Endothelial cell of umbilical vein (primary cell): Measurements from ENCODE around the gene SS18L1. TPM values are rescaled to one million over a fixed set of nuclear protein-coding genes. Genes with fewer than 3 reads are reported as not detected.

Experiments used
- BruUV-seq: library from RNA; stranded (reverse); fragments of 400-500 nt; replicated peaks from 2 replicates; lab custom pipeline; 2021; lab: Mats Ljungman, UMichigan
- CTCF ChIA-PET: fragments of 300-600, 350-600 bp; sonication (Branson Sonifier 250); formaldehyde crosslinking; loops from one replicate; lab custom pipeline; 2021; ENCODE audit warnings: antibody characterized with exemption, inconsistent platforms; lab: Charles Lee
- POLR2A ChIA-PET: fragments of 300-600, 350-600 bp; sonication (Branson Sonifier 250); formaldehyde crosslinking; loops from one replicate; lab custom pipeline; 2021; ENCODE audit warnings: antibody characterized with exemption, inconsistent platforms; lab: Charles Lee
- DNase-seq: peaks from one replicate; pipeline ENCODE4 v3.0.0-alpha.2; 2011; ENCODE audit warnings: low read depth, low spot score
- FAIRE-seq: peaks from 2 replicates; lab custom pipeline; 2011; peaks lifted over from hg19 to GRCh38; lab: Jason Lieb, UNC
- H2AFZ ChIP-seq: 2 replicates; pipeline ENCODE4 v1.6.0; 2012; ENCODE audit warnings: low read depth, low read length, control low read depth, inconsistent platforms
- H3K27ac ChIP-seq: 2 replicates; pipeline ENCODE4 v1.5.1; 2011; ENCODE audit warnings: low read depth, mild to moderate bottlenecking, control low read depth, low read length, moderate library complexity; ENCODE audit not compliant: insufficient read depth
- H3K27me3 ChIP-seq, 2 experiments: 2 replicates each; pipeline versions ENCODE4 v1.6.0 to v1.6.1; 2011; ENCODE audit warnings: low read length in 2 of 2, mixed read lengths in 1 of 2; ENCODE audit not compliant: control insufficient read depth in 2 of 2, insufficient read depth in 2 of 2
- H3K36me3 ChIP-seq, 2 experiments: 2 replicates in 1 of 2; 3 replicates in 1 of 2; pipeline ENCODE4 v1.5.1; 2011; ENCODE audit warnings: low read length in 2 of 2, mild to moderate bottlenecking in 1 of 2, moderate library complexity in 1 of 2; ENCODE audit not compliant: control insufficient read depth in 2 of 2, insufficient read depth in 2 of 2; ENCODE audit errors: extremely low read depth in 1 of 2
- H3K4me1 ChIP-seq: 3 replicates; pipeline ENCODE4 v1.5.1; 2011; ENCODE audit warnings: mild to moderate bottlenecking, low read length; ENCODE audit not compliant: control insufficient read depth, insufficient read depth; ENCODE audit errors: extremely low read depth
- H3K4me2 ChIP-seq: 2 replicates; pipeline ENCODE4 v1.6.1; 2011; ENCODE audit warnings: low read length, control low read depth, mixed read lengths; ENCODE audit not compliant: insufficient read depth
- H3K4me3 ChIP-seq, 3 experiments: fragments of 200-600 bp in 1 of 3; sonication (generic), shearing (Covaris generic) in 1 of 3; replicated peaks in 1 of 3; 2 replicates each; pipeline ENCODE4 v1.5.1; 2011 to 2016; ENCODE audit warnings: control low read depth in 3 of 3, low read length in 3 of 3, mild to moderate bottlenecking in 2 of 3, inconsistent platforms in 1 of 3, low read depth in 1 of 3, moderate library complexity in 1 of 3; ENCODE audit not compliant: insufficient read depth in 1 of 3
- H3K79me2 ChIP-seq: 2 replicates; pipeline ENCODE4 v1.6.0; 2012; ENCODE audit warnings: low read length, inconsistent platforms; ENCODE audit not compliant: control insufficient read depth, insufficient read depth
- H3K9ac ChIP-seq: replicated peaks from 2 replicates; pipeline ENCODE3; 2011; ENCODE audit warnings: low read length, control low read depth; ENCODE audit not compliant: insufficient read depth; ENCODE audit errors: extremely low read depth
- H3K9me1 ChIP-seq: replicated peaks from 3 replicates; pipeline ENCODE4 v1.6.0; 2011; ENCODE audit warnings: mild to moderate bottlenecking, low read length; ENCODE audit not compliant: control insufficient read depth, insufficient read depth; ENCODE audit errors: extremely low read depth
- H3K9me3 ChIP-seq: replicated peaks from 2 replicates; pipeline ENCODE4 v1.5.1; 2012; ENCODE audit warnings: low read length, inconsistent platforms; ENCODE audit not compliant: control insufficient read depth, insufficient read depth
- H4K20me1 ChIP-seq: replicated peaks from 2 replicates; pipeline ENCODE3; 2011; ENCODE audit warnings: mild to moderate bottlenecking, low read length; ENCODE audit not compliant: control insufficient read depth, insufficient read depth; ENCODE audit errors: extremely low read depth
- CTCF ChIP-seq, 2 donors: IDR thresholded peaks; 1 replicate in 1 of 2; 2 replicates in 1 of 2; pipeline ENCODE4 v1.5.1; 2011; ENCODE audit warnings: low read length in 2 of 2, mild to moderate bottlenecking in 2 of 2, moderate library complexity in 2 of 2, control low read depth in 1 of 2, inconsistent platforms in 1 of 2, low read depth in 1 of 2; ENCODE audit not compliant: insufficient read depth in 1 of 2; ENCODE audit errors: extremely low read depth in 1 of 2
- EZH2 ChIP-seq: IDR thresholded peaks from 2 replicates; pipeline ENCODE4 v1.6.1; 2012; ENCODE audit warnings: borderline replicate concordance, low read depth, mild to moderate bottlenecking, moderate library complexity, low read length, inconsistent platforms; ENCODE audit not compliant: severe bottlenecking
- FOS ChIP-seq: IDR thresholded peaks from 2 replicates; pipeline ENCODE4 v1.6.1; 2011; ENCODE audit warnings: mild to moderate bottlenecking, low read length, moderate library complexity, borderline replicate concordance; ENCODE audit not compliant: insufficient read depth
- GATA2 ChIP-seq: IDR thresholded peaks from 2 replicates; pipeline ENCODE4 v1.7.0; 2011; ENCODE audit warnings: low read depth, mild to moderate bottlenecking, moderate library complexity, mixed read lengths, low read length; ENCODE audit not compliant: insufficient read length, insufficient read depth
- JUN ChIP-seq: IDR thresholded peaks from 2 replicates; pipeline ENCODE4 v1.6.1; 2011; ENCODE audit warnings: borderline replicate concordance, low read depth; ENCODE audit not compliant: insufficient read length, insufficient read depth
- MAX ChIP-seq: IDR thresholded peaks from 2 replicates; pipeline ENCODE4 v1.6.1; 2011; ENCODE audit not compliant: insufficient read depth, insufficient read length
- MYC ChIP-seq: IDR thresholded peaks from one replicate; pipeline ENCODE4 v1.6.1; 2011; ENCODE audit warnings: mild to moderate bottlenecking, low read depth, low read length
- POLR2A ChIP-seq: IDR thresholded peaks from 2 replicates; pipeline ENCODE4 v1.6.1; 2012; ENCODE audit warnings: low read depth, mild to moderate bottlenecking, control low read depth, low read length
- POLR2AphosphoS5 ChIP-seq: IDR thresholded peaks from 2 replicates; pipeline ENCODE4 v1.6.1; 2012; ENCODE audit warnings: low read depth, mild to moderate bottlenecking, control low read depth, low read length, moderate library complexity; ENCODE audit not compliant: insufficient read depth
- dilution Hi-C: fragments of 300-500 bp; cut with MboI; formaldehyde crosslinking; loops from one replicate; pipeline ENCODE4 v1.15.0; 2019; ENCODE audit warnings: low sequenced_read_pairs; ENCODE audit not compliant: extremely low pct_ligation_motif_present
- intact Hi-C: fragments of 100-400 bp; cut with micrococcal nuclease; formaldehyde crosslinking; loops from one replicate; pipeline ENCODE4 v1.10.0; 2022
- polyA plus RNA-seq, 4 experiments: library from polyadenylated mRNA; depleted of rRNA in 3 of 4; stranded (reverse) in 3 of 4; unstranded in 1 of 4; fragments of >200 nt; gene quantifications; 2 replicates each; pipeline versions ENCODE4 v1.2.1 to v1.2.3, GENCODE V29; 2011 to 2012; ENCODE audit warnings: missing spikeins in 1 of 4
- total RNA-seq: library from RNA; stranded (reverse); gene quantifications from 2 replicates; pipeline ENCODE4 v1.2.3, GENCODE V29; 2021

Gene SS18L1
- total and polyA plus RNA-seq, 2 donors (not counting 3 experiments of a cell fraction or from before 2014, with no cell fraction given): 15.4 to 21.7 TPM

DNA sequence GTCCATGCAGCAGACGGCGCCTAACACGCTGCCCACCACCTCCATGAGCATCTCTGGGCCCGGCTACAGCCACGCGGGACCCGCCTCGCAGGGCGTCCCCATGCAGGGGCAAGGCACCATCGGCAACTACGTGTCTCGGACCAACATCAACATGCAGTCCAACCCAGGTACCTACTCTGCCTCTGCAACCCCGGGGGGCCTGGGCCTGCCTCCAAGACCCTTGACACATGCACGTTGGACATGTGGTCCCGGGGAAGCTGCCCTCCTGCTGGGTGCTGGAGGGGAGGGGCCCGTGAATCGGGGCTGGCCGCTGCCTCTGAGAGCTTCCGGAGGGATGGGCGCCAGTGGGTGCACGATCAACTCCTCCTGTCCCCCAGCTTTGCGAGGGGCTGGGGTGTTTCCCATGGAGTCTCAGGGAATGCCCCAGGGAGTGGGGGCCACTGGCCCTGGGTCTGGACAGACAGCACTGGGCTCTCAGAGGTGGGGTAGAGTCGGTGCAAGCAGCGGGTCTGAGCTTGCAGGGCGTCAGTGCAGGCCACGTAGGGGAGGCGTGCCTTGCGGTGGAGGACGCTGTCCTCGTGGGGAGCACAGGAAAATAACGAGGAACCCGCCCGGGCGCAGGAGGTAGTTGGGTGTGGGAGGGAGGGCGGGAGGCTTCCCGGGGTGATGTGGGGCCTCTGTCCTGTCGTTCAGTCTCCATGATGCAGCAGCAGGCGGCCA, 19.4 kb downstream of the SS18L1 start:
- BruUV-seq: no TSS peak
- DNase-seq (no peak), FAIRE-seq (no peak)
- no peak overlapping the region for H3K4me3 ChIP-seq
- no peak overlapping the region for H2AFZ ChIP-seq
- H3K9ac ChIP-seq: no peak overlapping the region
- H3K79me2 ChIP-seq: peaks cover 13% of the 10 kb centered on the region
- H3K9me1 ChIP-seq: no peaks in the 10 kb centered on the region
- intact Hi-C loops: no loop called here
- H3K4me2 ChIP-seq: no peak overlapping the region
- no peaks in the 10 kb centered on the region for H3K27me3 ChIP-seq
- no peak overlapping the region for H3K27ac ChIP-seq
- no peak for TF ChIP-seq EZH2
- H3K36me3 ChIP-seq: peaks cover 13 to 42% of the 10 kb centered on the region in 2 experiments
- ChIA-PET POLR2A (no interaction called here), CTCF (no interaction called here)
- no peaks in the 10 kb centered on the region for H3K9me3 ChIP-seq
- no peaks in the 10 kb centered on the region for H3K4me1 ChIP-seq
- dilution Hi-C loops: no loop called here
- peaks cover 2% of the 10 kb centered on the region for H4K20me1 ChIP-seq

- Histone ChIP-seq H3K36me3 (peaks cover 11 to 47% of the 10 kb centered on the region in 2 experiments), H3K27me3 (no peaks in the 10 kb centered on the region), H3K9me3 (no peaks in the 10 kb centered on the region), H2AFZ (no peak overlapping the region), H3K4me2 (no peak overlapping the region), H3K9me1 (no peaks in the 10 kb centered on the region), H3K4me1 (no peaks in the 10 kb centered on the region), H3K27ac (no peak overlapping the region), H3K4me3 (no peak overlapping the region), H3K79me2 (peaks cover 8% of the 10 kb centered on the region), H3K9ac (no peak overlapping the region), H4K20me1 (no peaks in the 10 kb centered on the region)
- no TSS peak for BruUV-seq
- no peak for FAIRE-seq
- ChIA-PET CTCF (no interaction called here), POLR2A (no interaction called here)
- DNase-seq: no peak
- TF ChIP-seq EZH2: no peak
- TF ChIP-seq POLR2A: no peak
- no peak for TF ChIP-seq MYC
- no peak for TF ChIP-seq MAX
- TF ChIP-seq JUN: no peak
- no peak for TF ChIP-seq POLR2AphosphoS5
- TF ChIP-seq CTCF (IDR thresholded peaks at IDR 0.05; ENCODE audit: extremely low read depth in 1 of 2, insufficient read depth in 1 of 2, low read depth in 1 of 2, low read length in 2 of 2): no peak
- no peak for TF ChIP-seq GATA2
- TF ChIP-seq FOS: no peak
- intact Hi-C loops: no loop called here
- dilution Hi-C loops: no loop called here
Observed at GRCh38 chr20:62163485-62163865, 19.9 kb downstream of the SS18L1 start.
